Common myeloid progenitor, CD34-positive (primary cell): ENCODE results near the gene CHMP4B.

ENCODE experiments used
- CTCF ChIA-PET: fragments of 350-600 bp; sonication (Branson Sonifier 250); formaldehyde crosslinking; loops from one replicate; lab custom pipeline; 2021; ENCODE audit warnings: antibody characterized with exemption; lab: Charles Lee
- POLR2A ChIA-PET: fragments of 350-600 bp; sonication (Branson Sonifier 250); formaldehyde crosslinking; loops from one replicate; lab custom pipeline; 2021; ENCODE audit warnings: antibody characterized with exemption; lab: Charles Lee
- DNase-seq, 3 donors: peaks; one replicate each; pipeline versions ENCODE4 v3.0.0 to v3.0.0-alpha.2; 2013
- H3K27ac ChIP-seq, 2 experiments: 1 replicate in 1 of 2; 2 replicates in 1 of 2; pipeline ENCODE4 v1.7.0; 2013; ENCODE audit warnings: inconsistent platforms in 2 of 2, low read length in 2 of 2, mild to moderate bottlenecking in 2 of 2, low read depth in 1 of 2, moderate library complexity in 1 of 2; ENCODE audit not compliant: severe bottlenecking in 2 of 2, insufficient read depth in 1 of 2, poor library complexity in 1 of 2
- H3K27me3 ChIP-seq, 5 experiments: replicated peaks in 2 of 5; 1 replicate in 3 of 5; 2 replicates in 2 of 5; pipeline versions ENCODE4 v1.6.1 to v1.7.0; 2013; ENCODE audit warnings: low read length in 4 of 5, mild to moderate bottlenecking in 2 of 5, moderate library complexity in 2 of 5, inconsistent platforms in 1 of 5; ENCODE audit not compliant: insufficient read depth in 5 of 5, control insufficient read depth in 4 of 5
- H3K36me3 ChIP-seq, 4 experiments: 1 replicate in 2 of 4; 2 replicates in 2 of 4; pipeline versions ENCODE4 v1.6.1 to v1.7.0; 2013; ENCODE audit warnings: low read length in 3 of 4, control low read depth in 1 of 4, mild to moderate bottlenecking in 1 of 4; ENCODE audit not compliant: control insufficient read depth in 4 of 4, insufficient read depth in 4 of 4
- H3K4me1 ChIP-seq, 4 experiments: 1 replicate in 3 of 4; 2 replicates in 1 of 4; pipeline versions ENCODE4 v1.6.1 to v1.7.1; 2013; ENCODE audit warnings: low read length in 3 of 4, mild to moderate bottlenecking in 3 of 4, control low read depth in 1 of 4, inconsistent platforms in 1 of 4, moderate library complexity in 1 of 4; ENCODE audit not compliant: control insufficient read depth in 4 of 4, insufficient read depth in 4 of 4; ENCODE audit errors: control extremely low read depth in 1 of 4
- H3K4me3 ChIP-seq, 7 experiments: 1 replicate in 4 of 7; 2 replicates in 3 of 7; pipeline versions ENCODE4 v1.5.1 to v1.7.0; 2013; ENCODE audit warnings: mild to moderate bottlenecking in 7 of 7, low read length in 6 of 7, moderate library complexity in 6 of 7, inconsistent platforms in 2 of 7, low read depth in 2 of 7, control low read depth in 1 of 7; ENCODE audit not compliant: insufficient read depth in 4 of 7, control insufficient read depth in 1 of 7; ENCODE audit errors: extremely low read depth in 1 of 7
- H3K9me3 ChIP-seq, 5 experiments: 1 replicate in 4 of 5; 2 replicates in 1 of 5; pipeline versions ENCODE4 v1.6.1 to v1.7.1; 2013; ENCODE audit warnings: low read length in 4 of 5, mild to moderate bottlenecking in 2 of 5, inconsistent platforms in 1 of 5, low read depth in 1 of 5, moderate library complexity in 1 of 5; ENCODE audit not compliant: control insufficient read depth in 4 of 5, insufficient read depth in 2 of 5; ENCODE audit errors: control extremely low read depth in 1 of 5
- WGBS: methylation state at CpG from one replicate; pipeline ENCODE4 v1.1.5; 2013; ENCODE audit not compliant: insufficient coverage; 5-methylcytosine and 5-hydroxymethylcytosine counted together

The CHMP4B gene

GRCh38 chr20:33857722-33858563, 46.8 kb downstream of the CHMP4B start:
- no peak for DNase-seq
- H3K4me1 ChIP-seq, result peaks cover 2 to 28% (median 23%) of the 10 kb centered on the region in 4 experiments
- peaks cover 10 to 33% (median 26%) of the 10 kb centered on the region in 4 experiments for H3K36me3 ChIP-seq
- H3K27me3 ChIP-seq, result no peaks in the 10 kb centered on the region
- no peak overlapping the region for H3K27ac ChIP-seq
- ChIA-PET CTCF (interaction anchor here (1.1 to 1.6 kb wide), 3 partner anchors 40 to 242 kb away, joined by 3 to 6 read pairs (median 3); no protein-coding TSS in a partner anchor), POLR2A (no interaction called here)
- H3K4me3 ChIP-seq, result no peak overlapping the region
- no peaks in the 10 kb centered on the region for H3K9me3 ChIP-seq
- WGBS, result 92% methylated on average over 11 of the region's 13 CpGs

GRCh38 chr20:33858666-33859065, 47.5 kb downstream of the CHMP4B start:
- H3K27ac ChIP-seq, result no peak overlapping the region
- WGBS, result 94% methylated on average over 2 of the region's 4 CpGs

GRCh38 chr20:33859157-33859695, 48.1 kb downstream of the CHMP4B start:
- WGBS, result 81% methylated on average over 5 of the region's 12 CpGs
- CTCF ChIA-PET, result interaction anchor here (0.9 to 1.6 kb wide), 5 partner anchors 9 to 249 kb away, joined by 3 to 6 read pairs (median 3); no protein-coding TSS in a partner anchor
- Histone ChIP-seq H3K9me3 (no peaks in the 10 kb centered on the region), H3K36me3 (peaks cover 8 to 23% (median 16%) of the 10 kb centered on the region in 4 experiments), H3K27ac (no peak overlapping the region), H3K4me3 (peak overlapping the region in 2 of 7 experiments; percentile 28 to 30), H3K27me3 (no peaks in the 10 kb centered on the region), H3K4me1 (peaks cover 2 to 31% (median 23%) of the 10 kb centered on the region in 4 experiments)
- DNase-seq, result peak; percentile 50 to 83 (median 74)
- POLR2A ChIA-PET, result no interaction called here

More at GRCh38 chr20:33858666-33859065, 47.5 kb downstream of the CHMP4B start:
- peaks cover 10 to 27% (median 21%) of the 10 kb centered on the region in 4 experiments for H3K36me3 ChIP-seq
- ChIA-PET CTCF (interaction anchor here (0.9 to 1.6 kb wide), 5 partner anchors 9 to 250 kb away, joined by 3 to 6 read pairs (median 3); no protein-coding TSS in a partner anchor), POLR2A (no interaction called here)
- no peak for DNase-seq
- H3K4me1 ChIP-seq, result peaks cover 2 to 31% (median 23%) of the 10 kb centered on the region in 4 experiments
- H3K27me3 ChIP-seq, result no peaks in the 10 kb centered on the region
- H3K9me3 ChIP-seq, result no peaks in the 10 kb centered on the region
- peak overlapping the region in 1 of 7 experiments; percentile 30 for H3K4me3 ChIP-seq

GRCh38 chr20:33859751-33860150, 48.6 kb downstream of the CHMP4B start:
- no peaks in the 10 kb centered on the region for H3K9me3 ChIP-seq
- peaks cover 5 to 17% (median 10%) of the 10 kb centered on the region in 4 experiments for H3K36me3 ChIP-seq
- H3K4me1 ChIP-seq, result peaks cover 2 to 31% (median 23%) of the 10 kb centered on the region in 4 experiments
- H3K27me3 ChIP-seq, result no peaks in the 10 kb centered on the region
- no peak for DNase-seq
- 92% methylated on average over 2 of the region's 3 CpGs for WGBS
- no peak overlapping the region for H3K4me3 ChIP-seq
- ChIA-PET POLR2A (no interaction called here), CTCF (interaction anchor here (1.3 to 1.6 kb wide), 2 partner anchors 55 to 248 kb away, joined by 3 to 6 read pairs; no protein-coding TSS in a partner anchor)
- H3K27ac ChIP-seq, result no peak overlapping the region

- no peaks in the 10 kb centered on the region for H3K27me3 ChIP-seq
- H3K4me3 ChIP-seq, result no peak overlapping the region
- WGBS, result 98% methylated on average over 9 of the region's 9 CpGs
- H3K27ac ChIP-seq, result no peak overlapping the region
- no peaks in the 10 kb centered on the region for H3K9me3 ChIP-seq
- POLR2A ChIA-PET, result no interaction called here
- H3K4me1 ChIP-seq, result peaks cover 2 to 31% (median 23%) of the 10 kb centered on the region in 4 experiments
- CTCF ChIA-PET, result interaction anchor here (0.9 to 2.9 kb wide), 12 partner anchors 9 to 69 kb away, joined by 3 to 9 read pairs (median 4); no protein-coding TSS in a partner anchor
- peaks cover 4 to 6% (median 5%) of the 10 kb centered on the region in 4 experiments for H3K36me3 ChIP-seq
- DNase-seq, result no peak
Measured at GRCh38 chr20:33861458-33861857, 50.3 kb downstream of the CHMP4B start.

GRCh38 chr20:33862709-33863403, 51.7 kb downstream of the CHMP4B start:
- Histone ChIP-seq H3K27ac (no peak overlapping the region), H3K36me3 (no peaks in the 10 kb centered on the region), H3K27me3 (no peaks in the 10 kb centered on the region), H3K9me3 (no peaks in the 10 kb centered on the region), H3K4me1 (peaks cover 2 to 26% (median 21%) of the 10 kb centered on the region in 4 experiments), H3K4me3 (peak overlapping the region in 1 of 7 experiments; percentile 23)
- peak; percentile 31 to 55 (median 46) for DNase-seq
- 29% methylated on average over 5 of the region's 32 CpGs for WGBS
- POLR2A ChIA-PET, result no interaction called here
- CTCF ChIA-PET, result interaction anchor here (0.7 to 2.9 kb wide), 10 partner anchors 11 to 259 kb away, joined by 3 to 14 read pairs (median 4); no protein-coding TSS in a partner anchor
